Measurements from ENCODE around the gene SPDYE4.

The SPDYE4 gene

DNA sequence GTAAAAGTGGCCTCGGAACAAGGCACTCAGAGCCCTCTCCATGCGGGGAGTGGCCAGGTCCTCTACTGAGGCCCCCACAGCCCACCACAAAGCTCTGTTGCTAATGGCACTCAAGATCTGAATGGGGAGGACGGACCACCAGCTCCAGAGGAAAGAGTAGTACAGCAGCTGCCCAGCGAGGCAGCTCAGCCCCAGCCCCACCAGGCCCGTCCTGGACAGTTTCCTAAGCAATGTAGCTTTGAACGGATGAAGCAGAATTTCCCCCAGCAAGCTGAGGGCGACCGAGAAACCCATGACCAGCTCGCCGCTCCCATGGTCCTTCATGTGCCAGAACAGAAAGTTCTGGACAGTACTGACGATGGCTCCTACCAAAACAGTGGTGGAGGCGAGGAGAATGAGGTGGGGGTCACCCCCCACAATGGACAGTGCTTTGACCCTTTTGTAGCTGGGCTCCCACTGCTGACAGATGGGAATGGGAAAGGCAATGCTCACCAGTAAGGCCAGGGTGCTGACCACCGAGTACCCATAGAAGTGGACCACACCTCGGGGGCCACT lies 39.4 kb upstream of the SPDYE4 start:
- Histone ChIP-seq H3K36me3 (ENCODE audit: control insufficient read depth, low read length) (no peaks in the 10 kb centered on the region), H3K4me2 (ENCODE audit: low read length) (no peak overlapping the region), H4K20me1 (ENCODE audit: control insufficient read depth, insufficient read depth, low read depth, low read length) (no peaks in the 10 kb centered on the region), H3K27me3 (ENCODE audit: control insufficient read depth, low read length) (no peaks in the 10 kb centered on the region), H3K9me2 (replicated peaks; ENCODE audit: control insufficient read depth, low read length) (no peaks in the 10 kb centered on the region), H3K27ac (ENCODE audit: low read depth, low read length) (no peak overlapping the region), H3K79me2 (ENCODE audit: control insufficient read depth, low read length) (no peaks in the 10 kb centered on the region), H3K9me3 (ENCODE audit: control insufficient read depth, insufficient read depth, low read length) (no peaks in the 10 kb centered on the region), H3K4me3 (ENCODE audit: low read length) (no peak overlapping the region), H3F3A (ENCODE audit: control insufficient read depth, insufficient read depth) (no peaks in the 10 kb centered on the region), H3K4me1 (ENCODE audit: control insufficient read depth, low read length) (no peaks in the 10 kb centered on the region)
- TF ChIP-seq, protein P1, sequence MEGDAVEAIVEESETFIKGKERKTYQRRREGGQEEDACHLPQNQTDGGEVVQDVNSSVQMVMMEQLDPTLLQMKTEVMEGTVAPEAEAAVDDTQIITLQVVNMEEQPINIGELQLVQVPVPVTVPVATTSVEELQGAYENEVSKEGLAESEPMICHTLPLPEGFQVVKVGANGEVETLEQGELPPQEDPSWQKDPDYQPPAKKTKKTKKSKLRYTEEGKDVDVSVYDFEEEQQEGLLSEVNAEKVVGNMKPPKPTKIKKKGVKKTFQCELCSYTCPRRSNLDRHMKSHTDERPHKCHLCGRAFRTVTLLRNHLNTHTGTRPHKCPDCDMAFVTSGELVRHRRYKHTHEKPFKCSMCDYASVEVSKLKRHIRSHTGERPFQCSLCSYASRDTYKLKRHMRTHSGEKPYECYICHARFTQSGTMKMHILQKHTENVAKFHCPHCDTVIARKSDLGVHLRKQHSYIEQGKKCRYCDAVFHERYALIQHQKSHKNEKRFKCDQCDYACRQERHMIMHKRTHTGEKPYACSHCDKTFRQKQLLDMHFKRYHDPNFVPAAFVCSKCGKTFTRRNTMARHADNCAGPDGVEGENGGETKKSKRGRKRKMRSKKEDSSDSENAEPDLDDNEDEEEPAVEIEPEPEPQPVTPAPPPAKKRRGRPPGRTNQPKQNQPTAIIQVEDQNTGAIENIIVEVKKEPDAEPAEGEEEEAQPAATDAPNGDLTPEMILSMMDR (IDR thresholded peaks at IDR 0.05; ENCODE audit: low read depth, low read length, poor library complexity, severe bottlenecking): no peak

DNA sequence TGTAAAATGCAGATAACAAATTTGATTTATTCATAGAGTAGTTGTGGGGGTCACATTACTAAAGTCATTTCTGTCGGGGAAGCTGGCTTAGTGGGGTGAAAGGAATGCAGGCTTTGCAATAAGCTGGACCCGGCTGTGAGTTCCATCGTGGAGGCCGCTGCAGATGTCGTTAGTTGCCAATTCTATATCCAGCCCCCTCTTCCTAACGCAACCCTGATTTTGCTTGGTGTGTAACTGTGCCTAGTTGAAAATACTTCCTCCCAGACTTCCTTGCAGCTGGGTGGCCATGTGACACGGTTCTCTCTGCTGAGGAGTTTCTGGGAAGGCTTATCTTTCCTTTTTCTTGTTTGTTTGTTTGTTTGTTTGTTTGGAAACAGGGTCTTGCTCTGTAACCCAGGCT lies 36.3 kb upstream of the SPDYE4 start:
- TF ChIP-seq EZH2phosphoT487 (IDR thresholded peaks at IDR 0.05; ENCODE audit: borderline replicate concordance, low read length): no peak
- TF ChIP-seq, protein P1 (IDR thresholded peaks at IDR 0.05; ENCODE audit: low read depth, low read length, poor library complexity, severe bottlenecking): no peak
- Histone ChIP-seq H3K36me3 (ENCODE audit: control insufficient read depth, low read length) (no peaks in the 10 kb centered on the region), H3K4me1 (ENCODE audit: control insufficient read depth, low read length) (no peaks in the 10 kb centered on the region), H3K9me3 (ENCODE audit: control insufficient read depth, insufficient read depth, low read length) (no peaks in the 10 kb centered on the region), H3K79me2 (ENCODE audit: control insufficient read depth, low read length) (no peaks in the 10 kb centered on the region), H3K4me2 (ENCODE audit: low read length) (no peak overlapping the region), H3K27me3 (ENCODE audit: control insufficient read depth, low read length) (peaks cover 8% of the 10 kb centered on the region), H3K9me2 (replicated peaks; ENCODE audit: control insufficient read depth, low read length) (no peaks in the 10 kb centered on the region), H4K20me1 (ENCODE audit: control insufficient read depth, insufficient read depth, low read depth, low read length) (no peaks in the 10 kb centered on the region), H3F3A (ENCODE audit: control insufficient read depth, insufficient read depth) (no peaks in the 10 kb centered on the region), H3K27ac (ENCODE audit: low read depth, low read length) (no peak overlapping the region), H3K4me3 (ENCODE audit: low read length) (no peak overlapping the region)

DNA sequence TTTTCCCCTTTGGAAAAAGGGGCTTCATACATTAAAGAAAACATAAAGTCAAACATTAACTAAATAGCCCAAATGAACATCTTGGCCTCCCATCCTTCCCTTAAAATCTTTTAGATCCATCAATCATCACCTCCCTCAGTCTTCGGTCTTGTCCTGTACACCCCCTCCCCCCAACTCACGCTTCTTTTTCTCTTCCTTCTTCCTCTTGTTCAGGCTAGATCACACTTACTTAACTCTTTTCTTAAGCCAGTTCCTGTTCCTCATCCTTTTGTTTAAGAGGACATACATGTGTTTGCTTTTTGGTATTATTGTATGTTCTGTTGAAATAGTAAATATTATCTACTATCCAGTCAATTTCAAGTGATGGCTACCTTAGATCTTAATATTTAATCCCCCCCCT lies 35.3 kb upstream of the SPDYE4 start:
- Histone ChIP-seq H3K27ac (ENCODE audit: low read depth, low read length) (no peak overlapping the region), H3K4me2 (ENCODE audit: low read length) (no peak overlapping the region), H3K36me3 (ENCODE audit: control insufficient read depth, low read length) (no peaks in the 10 kb centered on the region), H3K79me2 (ENCODE audit: control insufficient read depth, low read length) (no peaks in the 10 kb centered on the region), H3F3A (ENCODE audit: control insufficient read depth, insufficient read depth) (no peaks in the 10 kb centered on the region), H4K20me1 (ENCODE audit: control insufficient read depth, insufficient read depth, low read depth, low read length) (no peaks in the 10 kb centered on the region), H3K4me1 (ENCODE audit: control insufficient read depth, low read length) (no peaks in the 10 kb centered on the region), H3K4me3 (ENCODE audit: low read length) (no peak overlapping the region), H3K27me3 (ENCODE audit: control insufficient read depth, low read length) (peaks cover 13% of the 10 kb centered on the region), H3K9me3 (ENCODE audit: control insufficient read depth, insufficient read depth, low read length) (no peaks in the 10 kb centered on the region), H3K9me2 (replicated peaks; ENCODE audit: control insufficient read depth, low read length) (no peaks in the 10 kb centered on the region)
- TF ChIP-seq, protein P1 (IDR thresholded peaks at IDR 0.05; ENCODE audit: low read depth, low read length, poor library complexity, severe bottlenecking): no peak
- no peak for TF ChIP-seq EZH2phosphoT487 (IDR thresholded peaks at IDR 0.05; ENCODE audit: borderline replicate concordance, low read length)

Measured in DOHH2 (cell line).